NCI-H2107 treated with DMSO at 0.1 percent for 48 hours (cell line): ENCODE measurements around the gene PRKCE.
A peak's percentile ranks its signal among the peaks of the same experiment; 100 is the strongest.
"Not testable (repeated sequence)": the region's sequence is repeated elsewhere in the genome, so short reads cannot be mapped to it uniquely, and the experiment has no call there.

Source experiments
- DNase-seq: peaks from one replicate; lab custom pipeline; 2025; ENCODE audit not compliant: unreplicated experiment; lab: John Stamatoyannopoulos, UW

The PRKCE gene

GRCh38 chr2:45696708-45697107 lies 45.2 kb downstream of the PRKCE start:
- DNase-seq, result no peak

- DNase-seq, result no peak
These were observed 45.7 kb downstream of the PRKCE start for GRCh38 chr2:45697190-45697589.

DNA sequence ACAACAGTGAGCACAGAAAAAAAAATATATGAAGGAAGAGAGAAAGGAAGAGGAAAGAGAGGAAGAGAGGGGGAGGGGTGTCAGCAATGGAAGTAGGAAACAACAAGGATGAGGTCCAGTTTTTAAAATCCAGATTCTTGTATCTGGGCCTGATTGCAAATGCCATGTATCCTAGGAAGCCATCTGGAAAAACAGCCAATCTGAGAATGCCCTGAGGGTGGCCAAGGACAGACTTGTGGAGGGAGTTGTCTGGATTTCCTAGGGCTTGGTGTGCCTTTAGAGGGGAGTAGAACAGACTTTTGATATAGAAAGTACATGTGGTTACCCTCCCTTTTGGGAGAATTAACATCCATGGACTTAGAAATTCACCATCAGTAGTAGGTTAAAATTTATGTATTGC lies 47.1 kb downstream of the PRKCE start:
- no peak for DNase-seq

DNA sequence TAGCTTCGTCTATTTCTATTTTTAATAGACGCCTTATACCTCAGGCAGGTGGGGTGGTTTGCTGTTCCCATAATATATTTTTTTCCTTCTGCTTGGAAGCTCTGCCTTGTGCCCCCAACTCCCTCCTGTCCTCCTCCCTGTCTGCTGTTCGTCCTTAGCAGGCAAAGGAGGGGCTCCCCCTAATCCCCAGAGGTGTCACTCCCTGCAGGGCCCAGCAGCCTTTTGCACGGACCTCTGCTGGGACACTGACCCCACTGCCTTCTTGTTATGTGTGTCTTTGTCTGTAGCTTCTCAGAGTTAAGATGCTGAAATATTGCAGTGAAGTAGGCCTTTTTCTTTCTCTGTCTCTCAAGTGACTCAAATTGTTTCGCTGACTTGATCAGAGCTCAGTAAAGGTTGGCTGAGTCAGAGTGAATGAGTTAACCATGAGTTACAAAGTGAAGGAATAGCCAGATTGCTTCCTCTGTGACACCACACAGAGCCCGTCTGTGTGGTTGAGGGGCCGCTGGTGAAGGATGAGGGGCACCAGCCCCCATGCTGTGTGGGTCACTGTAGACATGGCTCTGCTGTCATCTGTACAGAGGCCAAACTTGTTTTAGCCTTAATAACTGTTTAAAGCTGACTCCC lies 47.7 kb downstream of the PRKCE start:
- no peak for DNase-seq

DNA sequence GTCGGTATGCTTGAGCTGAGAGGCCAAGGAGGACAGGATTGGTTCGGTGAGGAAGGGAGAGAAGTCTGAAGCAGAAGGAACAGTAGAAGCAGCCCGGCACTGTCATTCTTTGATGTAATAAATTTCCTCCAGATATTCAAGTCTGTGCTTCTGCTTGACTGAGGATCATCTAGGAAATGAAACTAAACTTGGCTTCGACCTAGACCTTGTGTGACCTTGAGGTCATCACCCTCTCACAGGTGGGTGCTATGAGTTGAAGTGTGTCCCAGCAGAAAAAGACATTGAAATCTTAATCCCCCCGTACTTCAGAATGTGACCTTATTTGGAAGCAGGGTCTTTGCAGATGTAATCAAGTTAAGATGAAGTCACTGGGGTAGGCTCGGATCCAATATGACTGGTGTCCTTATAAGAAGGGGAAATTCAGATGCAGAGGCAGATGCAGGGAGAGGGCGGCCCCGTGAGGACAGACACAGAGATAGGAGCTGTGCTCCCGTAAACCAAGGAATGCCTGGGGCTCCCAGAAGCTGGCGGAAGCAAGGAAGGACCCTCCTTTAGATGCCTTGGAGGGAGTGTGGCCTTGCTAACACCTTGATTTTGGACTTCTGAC lies 49.0 kb downstream of the PRKCE start:
- DNase-seq, result no peak

DNA sequence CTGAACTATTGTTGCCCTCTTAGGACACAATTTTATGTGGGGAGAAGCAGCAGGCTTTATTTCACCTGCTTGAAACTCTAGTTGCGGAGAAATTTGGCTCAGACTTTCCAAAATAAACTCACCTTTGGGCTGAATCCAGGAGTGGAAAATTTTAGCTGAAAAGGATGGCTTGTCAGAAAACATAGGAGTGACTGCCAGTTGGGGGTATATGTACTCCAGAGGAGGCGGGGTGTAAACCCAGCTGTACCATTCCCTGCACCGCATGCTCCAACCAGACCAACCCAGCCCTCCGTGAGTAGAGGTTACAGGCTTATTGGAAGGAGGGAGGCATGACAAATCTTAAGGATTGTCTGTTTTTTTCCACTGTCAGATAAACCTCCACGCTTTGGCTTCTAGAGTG lies 53.8 kb downstream of the PRKCE start:
- DNase-seq, result no peak

- DNase-seq, result no peak
These were observed 54.6 kb downstream of the PRKCE start for GRCh38 chr2:45706033-45706432.

DNA sequence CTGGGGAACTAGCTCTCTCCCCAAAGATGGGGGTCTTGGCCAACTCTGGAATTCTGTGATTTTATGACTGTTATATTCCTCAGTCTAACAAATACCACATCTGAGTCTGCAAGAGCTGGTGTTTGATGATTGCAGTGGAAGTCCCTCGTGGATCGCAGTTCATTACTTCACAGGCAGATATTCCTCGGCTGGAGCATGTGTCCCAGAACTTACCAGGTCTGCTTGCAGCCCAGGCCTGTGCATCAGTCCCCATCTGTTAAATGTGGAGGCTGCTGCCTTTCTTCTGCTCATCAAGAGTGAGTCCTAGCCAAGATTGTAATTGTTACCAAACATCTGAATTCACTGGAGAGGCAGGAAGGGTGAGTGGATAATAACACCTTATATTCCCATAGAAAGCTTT lies 55.5 kb downstream of the PRKCE start:
- no peak for DNase-seq

GRCh38 chr2:45707661-45708060 lies 56.2 kb downstream of the PRKCE start:
- no peak for DNase-seq

DNA sequence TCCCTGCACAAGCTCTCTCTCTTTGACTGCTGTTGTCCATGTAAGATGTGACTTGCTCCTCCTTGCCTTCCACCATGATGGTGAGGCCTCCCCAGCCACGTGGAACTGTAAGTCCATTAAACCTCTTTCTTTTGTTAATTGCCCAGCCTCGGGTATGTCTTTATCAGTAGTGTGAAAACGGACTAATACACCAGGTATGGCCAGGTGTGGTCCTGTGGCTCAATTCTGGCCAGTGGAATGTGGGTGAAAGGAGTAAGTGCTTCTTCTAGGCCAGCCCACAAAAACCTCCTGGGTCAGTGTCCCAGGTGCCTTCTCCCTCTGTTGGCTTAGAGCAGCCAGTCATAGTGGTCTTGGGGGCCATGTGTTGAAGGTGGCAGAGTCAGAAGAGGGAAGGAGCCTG lies 57.0 kb downstream of the PRKCE start:
- no peak for DNase-seq

- DNase-seq, result no peak
These were observed 57.7 kb downstream of the PRKCE start for GRCh38 chr2:45709137-45709536.

GRCh38 chr2:45710468-45710867 lies 59.0 kb downstream of the PRKCE start:
- DNase-seq, result no peak

GRCh38 chr2:45711224-45711623 lies 59.7 kb downstream of the PRKCE start:
- no peak for DNase-seq

DNA sequence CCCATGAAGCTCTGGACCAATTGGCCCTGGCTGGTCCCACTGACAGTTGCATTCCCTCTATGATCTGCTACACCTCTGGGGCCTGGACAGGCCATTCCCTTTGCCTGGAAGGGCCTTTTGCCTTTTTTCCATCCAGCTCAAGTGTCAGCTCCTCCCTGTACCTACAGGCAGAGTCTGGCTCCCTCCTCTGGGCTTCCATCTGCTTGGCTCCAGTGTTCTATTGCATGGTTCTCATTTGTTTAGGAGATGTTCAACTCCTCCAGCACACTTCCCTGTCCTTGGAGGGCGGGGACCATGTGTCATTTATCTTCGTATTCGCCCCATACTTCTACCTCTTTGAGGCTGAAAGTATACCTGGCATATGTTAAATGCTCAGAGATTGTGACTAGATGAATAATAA lies 61.1 kb downstream of the PRKCE start:
- DNase-seq, result peak; percentile 23

- no peak for DNase-seq
These were observed 61.7 kb downstream of the PRKCE start for GRCh38 chr2:45713136-45713535.

DNA sequence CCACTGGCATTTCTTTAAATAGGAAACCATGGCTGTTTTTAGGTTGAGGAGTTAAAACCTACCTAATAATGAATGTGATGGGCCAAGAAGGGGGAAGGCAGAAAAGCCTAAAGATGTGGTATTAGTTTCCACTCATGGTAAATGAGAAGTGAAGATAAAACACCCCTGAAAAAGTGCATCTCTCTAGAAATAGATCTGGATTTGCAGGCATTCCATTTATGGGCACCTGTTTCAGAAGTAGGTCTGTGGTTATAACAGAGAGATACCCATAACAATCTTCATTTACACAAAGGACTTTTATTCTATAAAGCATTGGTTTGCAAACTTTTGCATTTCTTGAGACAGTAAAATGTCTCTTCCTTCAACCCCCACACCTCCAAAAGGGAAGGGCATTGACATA lies 62.1 kb downstream of the PRKCE start:
- no peak for DNase-seq

DNA sequence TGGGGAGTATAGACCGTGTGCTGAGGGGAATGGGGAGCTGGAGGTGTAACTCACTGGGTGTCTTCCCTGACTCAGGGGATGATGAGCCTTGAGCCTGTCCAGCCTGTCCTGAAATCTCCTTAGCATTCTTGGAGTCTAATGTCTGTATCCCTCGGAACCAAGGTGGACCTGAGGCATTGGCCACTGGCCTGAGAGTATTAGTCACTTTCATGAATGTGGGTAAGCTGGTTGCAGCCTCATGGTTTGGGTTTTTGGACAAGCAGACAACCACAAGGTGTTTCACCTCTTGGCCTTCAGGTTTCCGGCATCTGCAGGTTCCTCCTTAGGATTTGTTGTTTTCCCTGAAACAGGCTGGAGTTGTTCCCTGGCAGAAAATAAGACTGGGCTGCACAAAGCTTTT lies 63.2 kb downstream of the PRKCE start:
- no peak for DNase-seq

DNA sequence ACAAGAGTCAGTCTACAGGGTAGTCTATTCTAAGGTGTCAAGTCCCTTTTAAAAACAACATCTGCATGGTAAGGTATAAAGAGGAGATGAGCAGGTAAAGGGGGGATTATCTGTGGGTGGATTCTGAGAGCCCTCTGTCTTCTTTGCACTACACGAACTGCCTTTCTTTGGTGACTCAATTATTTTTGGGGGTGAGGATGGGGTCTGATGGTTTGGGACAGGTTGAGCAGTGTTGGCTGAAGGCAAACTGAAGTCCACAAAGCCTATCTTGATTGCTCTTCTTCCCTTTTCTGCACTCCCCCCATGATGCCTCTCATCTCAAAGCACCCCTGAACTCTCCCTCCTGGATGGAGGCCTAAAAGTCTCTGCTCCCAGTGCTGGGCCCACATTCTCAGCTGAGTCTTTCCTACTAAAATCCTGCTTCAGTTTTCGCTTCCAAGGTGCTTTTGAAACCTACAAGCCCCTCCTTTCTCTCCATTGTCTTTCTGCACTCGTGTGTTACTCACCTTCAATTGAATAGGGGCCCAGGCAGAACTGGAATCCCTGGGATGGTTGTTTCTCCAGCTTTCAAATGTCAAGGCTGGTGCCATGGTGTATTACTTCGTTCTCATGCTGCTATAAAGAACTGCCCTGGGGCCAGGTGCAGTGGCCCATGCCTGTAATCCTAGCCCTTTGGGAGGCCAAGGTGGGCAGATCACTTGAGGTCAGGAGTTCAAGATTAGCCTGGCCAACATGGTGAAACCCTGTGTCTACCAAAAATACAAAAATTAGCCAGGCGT lies 64.3 kb downstream of the PRKCE start:
- no peak for DNase-seq

- not testable (repeated sequence) for DNase-seq
These were observed 65.0 kb downstream of the PRKCE start for GRCh38 chr2:45716432-45716831.

DNA sequence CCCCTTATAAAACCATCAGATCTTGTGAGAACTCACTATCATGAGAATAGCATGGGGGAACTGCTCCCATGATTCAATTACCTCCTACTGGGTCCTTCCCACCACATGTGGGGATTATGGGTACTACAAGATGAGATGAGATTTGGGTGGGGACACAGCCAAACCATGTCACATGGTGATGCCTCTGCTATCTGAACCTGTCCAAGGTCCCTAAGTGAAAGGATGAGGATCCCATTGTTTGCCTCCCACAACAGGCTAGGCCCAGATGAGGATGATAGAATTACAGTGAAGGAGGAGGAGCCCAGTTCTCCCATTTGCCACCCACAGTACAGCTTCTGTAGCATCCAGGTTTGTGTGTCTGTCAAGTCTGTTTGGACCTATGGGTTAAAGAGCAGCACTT lies 65.4 kb downstream of the PRKCE start:
- DNase-seq, result no peak

DNA sequence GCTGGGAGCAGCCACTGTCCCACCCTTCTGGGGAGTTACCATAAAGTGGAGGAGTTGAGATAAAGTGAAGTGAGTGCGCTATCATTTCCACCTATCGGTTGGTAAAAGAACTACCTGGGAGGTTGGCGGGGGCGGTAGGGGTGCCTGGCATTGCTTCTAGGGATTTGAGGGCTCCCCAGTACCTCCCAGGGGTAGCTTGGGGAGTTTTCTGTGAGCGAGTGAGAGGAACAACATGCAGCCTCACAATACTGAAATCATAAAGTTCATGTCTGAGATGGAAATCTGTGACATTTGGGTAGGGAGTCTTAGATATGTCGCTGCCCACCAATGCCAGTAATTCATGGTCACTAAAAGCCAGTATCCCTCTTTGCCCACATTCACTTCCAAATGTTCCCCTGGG lies 68.7 kb downstream of the PRKCE start:
- DNase-seq, result no peak

DNA sequence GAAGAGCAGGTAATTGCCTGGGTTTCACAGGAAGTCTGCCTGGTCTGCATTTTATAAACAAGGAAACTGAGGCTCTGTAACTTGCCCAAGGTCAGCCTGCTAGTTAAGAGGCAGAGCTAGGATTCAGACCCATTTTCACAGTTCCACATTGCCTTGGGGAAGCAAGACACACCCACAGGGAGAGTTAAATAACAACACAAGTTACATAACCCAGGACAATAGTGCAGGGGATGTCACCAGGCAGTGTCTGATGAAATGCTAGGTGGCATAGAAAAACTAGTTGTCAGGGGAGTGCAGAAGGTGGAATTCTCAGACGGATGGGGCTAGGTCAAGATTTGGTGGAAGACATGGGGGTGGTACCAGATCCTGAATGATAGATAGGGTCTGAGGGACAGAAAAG lies 69.7 kb downstream of the PRKCE start:
- no peak for DNase-seq
